PC-3 (cell line): ENCODE measurements around the gene COL1A2. TPM values are rescaled to one million over a fixed set of nuclear protein-coding genes. Genes with fewer than 3 reads are reported as not detected.

Source experiments
- total RNA-seq: library from RNA; depleted of rRNA; stranded (reverse); fragments of >200 nt; gene quantifications from 2 replicates; pipeline ENCODE4 v1.2.3, GENCODE V29; 2014; rRNA removed

Gene COL1A2
- total RNA-seq, 1 experiment from 2014 or later = not detected

Other genes with a start within 250 kb of the COL1A2 start
- gene CASD1, start 114.9 kb downstream of the COL1A2 start, total RNA-seq = 9.3 and 9.6 TPM in 2 replicates